T-cell (primary cell): ENCODE data around the gene PLCB1. TPM values are rescaled to one million over a fixed set of nuclear protein-coding genes. Genes with fewer than 3 reads are reported as not detected.

Source experiments
- ATAC-seq, 4 experiments: fragments of 200-7000 bp in 3 of 4; fragments of 150-1000 bp in 1 of 4; cut with Tn5 transposase; replicated peaks in 1 of 4; 1 replicate in 3 of 4; 2 replicates in 1 of 4; pipeline ENCODE4 v1.10.0; 2021; ENCODE audit warnings: moderate library complexity in 3 of 4, mild to moderate bottlenecking in 2 of 4, moderate number of reproducible peaks in 1 of 4
- CTCF ChIA-PET, 2 donors: fragments of 300-600 bp; sonication (Branson Sonifier 250); formaldehyde crosslinking; loops; one replicate each; lab custom pipeline; 2022; ENCODE audit warnings: antibody characterized with exemption in 2 of 2; lab: Charles Lee
- POLR2A ChIA-PET, 2 donors: fragments of 300-600 bp; sonication (Branson Sonifier 250); formaldehyde crosslinking; loops; one replicate each; lab custom pipeline; 2022; ENCODE audit warnings: antibody characterized with exemption in 2 of 2; lab: Charles Lee
- DNase-seq, 35 experiments: peaks; one replicate each; pipeline versions ENCODE4 v3.0.0 to v3.0.0-alpha.2; 2013 to 2023
- H3K27ac ChIP-seq: one replicate; pipeline ENCODE4 v1.5.1; 2013; ENCODE audit warnings: low read length
- H3K27me3 ChIP-seq, 2 experiments: replicated peaks in 1 of 2; 1 replicate in 1 of 2; 2 replicates in 1 of 2; pipeline versions ENCODE4 v1.6.1 to v1.7.0; 2013; ENCODE audit warnings: low read length in 1 of 2, mixed read lengths in 1 of 2; ENCODE audit not compliant: control insufficient read depth in 2 of 2, insufficient read depth in 2 of 2; ENCODE audit errors: extremely low read depth in 1 of 2
- H3K36me3 ChIP-seq, 2 donors: 1 replicate in 1 of 2; 2 replicates in 1 of 2; pipeline versions ENCODE4 v1.6.1 to v1.7.0; 2013; ENCODE audit warnings: low read length in 1 of 2; ENCODE audit not compliant: control insufficient read depth in 2 of 2, insufficient read depth in 1 of 2; ENCODE audit errors: extremely low read depth in 1 of 2
- H3K4me1 ChIP-seq, 2 experiments: 1 replicate in 1 of 2; 2 replicates in 1 of 2; pipeline versions ENCODE4 v1.6.1 to v1.7.0; 2013; ENCODE audit warnings: low read length in 2 of 2, mixed read lengths in 1 of 2; ENCODE audit not compliant: insufficient read depth in 2 of 2, control insufficient read depth in 1 of 2; ENCODE audit errors: extremely low read depth in 1 of 2
- H3K4me3 ChIP-seq, 2 donors: 1 replicate in 1 of 2; 2 replicates in 1 of 2; pipeline versions ENCODE4 v1.5.1 to v1.7.0; 2013; ENCODE audit warnings: mild to moderate bottlenecking in 2 of 2, low read length in 1 of 2, moderate library complexity in 1 of 2; ENCODE audit not compliant: control insufficient read depth in 1 of 2; ENCODE audit errors: extremely low read depth in 1 of 2
- H3K9me3 ChIP-seq: 2 replicates; pipeline ENCODE4 v1.7.0; 2013
- H3K27ac Mint-ChIP-seq, 2 donors: one replicate each; pipeline ENCODE4 v1.8.0; 2020 to 2021; ENCODE audit warnings: mild to moderate bottlenecking in 2 of 2, mixed read lengths in 2 of 2
- H3K27me3 Mint-ChIP-seq, 2 donors: one replicate each; pipeline ENCODE4 v1.8.0; 2021 to 2022; ENCODE audit warnings: mixed read lengths in 2 of 2
- H3K36me3 Mint-ChIP-seq: one replicate; pipeline ENCODE4 v1.8.0; 2021; ENCODE audit warnings: mixed read lengths
- H3K4me1 Mint-ChIP-seq, 3 donors: one replicate each; pipeline ENCODE4 v1.8.0; 2020 to 2022; ENCODE audit warnings: mixed read lengths in 3 of 3, mild to moderate bottlenecking in 1 of 3
- H3K4me3 Mint-ChIP-seq, 3 donors: one replicate each; pipeline ENCODE4 v1.8.0; 2020 to 2022; ENCODE audit warnings: mild to moderate bottlenecking in 3 of 3, mixed read lengths in 3 of 3, moderate library complexity in 3 of 3
- H3K9me3 Mint-ChIP-seq, 3 donors: one replicate each; pipeline ENCODE4 v1.8.0; 2020 to 2022; ENCODE audit warnings: mixed read lengths in 3 of 3
- WGBS: methylation state at CpG from one replicate; pipeline ENCODE4 v1.1.5; 2013; ENCODE audit warnings: missing lambda C conversion rate; ENCODE audit not compliant: insufficient coverage; 5-methylcytosine and 5-hydroxymethylcytosine counted together
- total RNA-seq, 35 experiments: library from RNA in 6 of 35; stranded (reverse) in 6 of 35; fragments of 120-200 nt in 1 of 35; gene quantifications; one replicate each; pipeline versions ENCODE4 v1.2.1 to v1.2.4 and lab custom pipeline; 2013 to 2026

Gene PLCB1
- total RNA-seq, 5 donors from 2014 or later (not counting 1 experiment from before 2014, with no cell fraction given) = 3.3 to 15.1 (median 7.4) TPM

DNA sequence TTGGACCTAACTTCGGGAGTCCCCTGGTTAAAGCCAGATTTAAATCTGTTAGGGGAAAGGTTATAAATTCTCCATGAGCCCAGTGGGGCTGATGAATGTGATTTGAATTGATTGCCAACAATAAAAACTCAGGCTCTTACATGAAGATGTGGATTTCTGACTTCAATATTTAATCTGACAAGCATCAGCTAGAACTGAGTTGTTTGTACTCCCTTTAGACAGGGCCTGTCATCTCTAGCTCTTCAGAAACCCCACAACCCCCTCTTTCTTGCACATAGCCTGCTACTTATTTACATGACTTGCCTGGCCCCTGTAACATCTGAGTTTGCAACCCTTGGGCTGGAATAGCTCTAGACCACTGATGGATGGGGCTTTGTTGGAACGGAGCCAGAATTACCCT lies 745.2 kb downstream of the PLCB1 start:
- no peaks in the 10 kb centered on the region for H3K4me1 ChIP-seq
- H3K27me3 Mint-ChIP-seq = no peaks in the 10 kb centered on the region
- peaks cover 7% of the 10 kb centered on the region for H3K36me3 Mint-ChIP-seq
- H3K27ac ChIP-seq = no peak overlapping the region
- no peak for ATAC-seq
- CTCF ChIA-PET = no interaction called here
- H3K27me3 ChIP-seq = no peaks in the 10 kb centered on the region
- no peak overlapping the region for H3K27ac Mint-ChIP-seq
- H3K4me1 Mint-ChIP-seq = no peaks in the 10 kb centered on the region
- peaks cover 0 to 5% (median 0%) of the 10 kb centered on the region in 3 donors for H3K9me3 Mint-ChIP-seq
- 80% methylated on average over 1 of the region's 2 CpGs for WGBS
- H3K36me3 ChIP-seq = no peaks in the 10 kb centered on the region
- POLR2A ChIA-PET = no interaction called here
- no peak overlapping the region for H3K4me3 Mint-ChIP-seq
- H3K4me3 ChIP-seq = no peak overlapping the region
- DNase-seq = no peak
- H3K9me3 ChIP-seq = no peaks in the 10 kb centered on the region

DNA sequence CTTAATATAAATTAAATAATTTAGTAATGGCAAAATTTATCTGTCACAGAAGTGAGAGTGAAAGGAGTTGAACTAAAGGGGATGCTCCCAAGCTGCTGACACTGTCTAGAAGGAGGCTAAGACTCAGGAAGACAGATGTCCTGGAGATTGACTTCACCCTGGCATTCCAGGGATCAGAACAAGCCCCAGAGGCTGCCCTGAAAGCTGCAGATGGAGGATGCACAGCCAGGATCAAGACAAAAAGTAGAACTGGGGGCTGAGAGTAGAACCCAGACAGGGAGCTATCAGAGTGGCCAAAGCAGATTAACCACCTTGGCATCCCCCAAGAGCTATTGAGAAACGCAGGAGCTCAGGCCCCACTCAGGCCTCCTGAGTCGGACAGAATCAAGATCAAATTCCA lies 747.6 kb downstream of the PLCB1 start:
- H3K27ac Mint-ChIP-seq = no peak overlapping the region
- CTCF ChIA-PET = no interaction called here
- POLR2A ChIA-PET = no interaction called here
- Histone ChIP-seq H3K4me1 (no peaks in the 10 kb centered on the region), H3K27me3 (no peaks in the 10 kb centered on the region), H3K4me3 (no peak overlapping the region), H3K36me3 (no peaks in the 10 kb centered on the region), H3K9me3 (no peaks in the 10 kb centered on the region), H3K27ac (no peak overlapping the region)
- no peak for DNase-seq
- H3K9me3 Mint-ChIP-seq = peaks cover 0 to 5% (median 0%) of the 10 kb centered on the region in 3 donors
- H3K27me3 Mint-ChIP-seq = no peaks in the 10 kb centered on the region
- ATAC-seq = no peak
- H3K4me1 Mint-ChIP-seq = no peaks in the 10 kb centered on the region
- 83% methylated on average over 1 of the region's 2 CpGs for WGBS
- H3K4me3 Mint-ChIP-seq = no peak overlapping the region
- peaks cover 7% of the 10 kb centered on the region for H3K36me3 Mint-ChIP-seq

DNA sequence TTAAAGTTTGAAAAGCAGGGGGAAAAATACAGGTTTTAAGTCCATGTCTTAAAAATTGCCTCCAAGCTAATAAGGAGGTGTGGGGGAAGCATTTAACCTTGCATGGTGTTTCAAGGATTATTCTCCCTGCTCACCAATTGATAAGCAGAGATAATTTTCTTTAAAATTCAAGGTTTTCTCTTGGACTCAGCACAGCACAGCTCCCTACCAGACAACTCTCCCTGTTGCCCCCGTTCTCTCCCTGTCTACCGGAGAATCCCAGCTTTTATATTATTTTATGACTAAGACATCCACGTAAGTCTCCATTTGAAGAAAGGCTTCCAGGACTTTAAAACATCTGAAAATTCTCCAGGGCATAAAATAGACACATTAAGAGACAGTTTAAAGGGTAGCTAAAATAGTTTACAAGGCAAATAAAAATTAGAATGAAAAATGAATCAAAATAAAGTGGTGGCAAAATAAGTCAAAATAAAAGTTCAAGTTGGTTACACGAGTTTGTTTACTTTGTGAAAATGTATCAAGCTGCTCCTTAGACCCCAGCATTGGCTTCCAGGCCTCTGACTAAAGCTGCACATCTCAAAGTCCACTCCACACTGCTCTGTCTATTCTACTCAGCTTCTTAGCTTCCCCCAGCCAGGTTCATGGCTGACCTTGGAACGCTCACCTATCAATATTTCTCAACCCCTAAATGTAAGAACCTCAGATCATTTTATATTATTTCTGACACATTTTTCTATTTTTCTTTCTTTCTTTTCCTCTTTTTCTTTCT lies 748.2 kb downstream of the PLCB1 start:
- CTCF ChIA-PET = no interaction called here
- Histone ChIP-seq H3K27ac (no peak overlapping the region), H3K9me3 (no peaks in the 10 kb centered on the region), H3K4me3 (no peak overlapping the region), H3K4me1 (no peaks in the 10 kb centered on the region), H3K36me3 (no peaks in the 10 kb centered on the region), H3K27me3 (no peaks in the 10 kb centered on the region)
- ATAC-seq = no peak
- Mint-ChIP-seq H3K36me3 (peaks cover 7% of the 10 kb centered on the region), H3K27me3 (no peaks in the 10 kb centered on the region), H3K4me1 (no peaks in the 10 kb centered on the region), H3K4me3 (no peak overlapping the region), H3K27ac (no peak overlapping the region), H3K9me3 (peaks cover 0 to 5% (median 0%) of the 10 kb centered on the region in 3 donors)
- DNase-seq = no peak
- POLR2A ChIA-PET = no interaction called here
- WGBS = 100% methylated on average over 1 of the region's 5 CpGs

DNA sequence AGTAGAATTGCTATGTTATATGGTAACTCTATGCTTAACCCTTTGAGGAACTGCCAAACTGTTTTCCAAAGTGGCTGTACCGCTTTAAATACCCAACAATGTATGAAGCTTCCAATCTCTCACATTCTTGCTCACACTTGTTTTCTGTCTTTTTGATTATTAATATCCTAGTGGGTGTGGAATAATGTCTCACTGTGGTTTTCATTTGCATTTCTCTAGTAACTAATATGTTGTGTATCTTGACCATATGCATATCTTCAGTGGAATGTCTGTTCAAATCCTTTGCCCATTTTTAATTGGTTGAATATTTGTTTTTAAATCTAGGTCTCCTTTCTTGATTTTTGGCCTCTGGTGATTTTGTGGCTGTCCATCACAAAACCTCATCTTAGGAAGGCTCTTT lies 759.0 kb downstream of the PLCB1 start:
- Histone ChIP-seq H3K36me3 (no peaks in the 10 kb centered on the region), H3K4me1 (no peaks in the 10 kb centered on the region), H3K27me3 (no peaks in the 10 kb centered on the region), H3K9me3 (peaks cover 5% of the 10 kb centered on the region), H3K4me3 (no peak overlapping the region), H3K27ac (no peak overlapping the region)
- WGBS = no CpG with 5 or more reads among the region's 1 CpG
- no peaks in the 10 kb centered on the region for H3K27me3 Mint-ChIP-seq
- ATAC-seq (no peak), DNase-seq (no peak)
- H3K4me1 Mint-ChIP-seq = no peaks in the 10 kb centered on the region
- H3K9me3 Mint-ChIP-seq = peaks cover 21 to 38% (median 29%) of the 10 kb centered on the region in 3 donors
- H3K36me3 Mint-ChIP-seq = no peaks in the 10 kb centered on the region
- POLR2A ChIA-PET = no interaction called here
- CTCF ChIA-PET = no interaction called here
- H3K4me3 Mint-ChIP-seq = no peak overlapping the region
- H3K27ac Mint-ChIP-seq = no peak overlapping the region

DNA sequence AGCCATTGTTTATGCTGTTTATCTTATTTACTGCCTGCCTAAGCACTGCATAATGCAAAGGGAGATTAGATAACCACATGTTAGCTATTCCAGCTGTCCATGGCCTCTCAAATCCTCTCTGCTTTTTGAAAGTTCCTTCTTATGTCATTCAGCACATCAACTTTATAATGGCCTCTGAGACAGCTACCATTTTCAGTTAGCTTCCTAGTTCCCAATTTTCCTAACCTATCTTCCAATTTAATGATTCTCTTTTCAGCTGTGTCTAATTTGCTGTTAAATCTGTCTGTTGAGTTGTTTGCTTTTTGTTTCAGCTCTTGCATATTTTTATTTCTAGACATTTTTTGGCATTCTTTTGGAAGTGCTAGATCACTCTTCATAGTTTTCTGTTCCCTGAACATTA lies 763.4 kb downstream of the PLCB1 start:
- Histone ChIP-seq H3K27me3 (no peaks in the 10 kb centered on the region), H3K4me3 (no peak overlapping the region), H3K4me1 (no peaks in the 10 kb centered on the region), H3K36me3 (no peaks in the 10 kb centered on the region), H3K9me3 (peaks cover 5% of the 10 kb centered on the region), H3K27ac (no peak overlapping the region)
- CTCF ChIA-PET = no interaction called here
- no peak for ATAC-seq
- Mint-ChIP-seq H3K27ac (no peak overlapping the region), H3K9me3 (peaks cover 12 to 39% (median 28%) of the 10 kb centered on the region in 3 donors), H3K4me1 (no peaks in the 10 kb centered on the region), H3K27me3 (no peaks in the 10 kb centered on the region), H3K4me3 (no peak overlapping the region), H3K36me3 (no peaks in the 10 kb centered on the region)
- no peak for DNase-seq
- POLR2A ChIA-PET = no interaction called here

DNA sequence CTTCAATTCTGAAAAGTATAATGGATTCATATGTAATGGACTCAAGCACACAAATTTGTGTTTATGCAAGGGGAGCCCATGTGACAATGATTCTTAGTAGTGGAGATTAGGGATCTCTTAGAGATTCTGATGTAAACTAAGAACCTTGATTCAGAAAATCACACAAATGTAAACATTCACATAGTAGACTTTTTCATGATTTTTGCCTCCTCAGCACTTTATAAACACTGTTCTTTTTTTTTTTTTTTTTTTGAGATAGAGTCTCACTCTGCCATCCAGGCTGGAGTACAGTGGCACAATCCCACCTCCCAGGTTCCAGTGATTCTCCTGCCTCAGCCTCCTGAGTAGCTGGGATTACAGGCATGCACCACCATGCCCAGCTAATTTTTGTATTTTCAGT lies 766.8 kb downstream of the PLCB1 start:
- Histone ChIP-seq H3K27ac (no peak overlapping the region), H3K27me3 (no peaks in the 10 kb centered on the region), H3K4me1 (no peaks in the 10 kb centered on the region), H3K9me3 (peaks cover 5% of the 10 kb centered on the region), H3K36me3 (no peaks in the 10 kb centered on the region), H3K4me3 (no peak overlapping the region)
- Mint-ChIP-seq H3K36me3 (no peaks in the 10 kb centered on the region), H3K9me3 (peaks cover 7 to 31% (median 24%) of the 10 kb centered on the region in 3 donors), H3K27me3 (no peaks in the 10 kb centered on the region), H3K27ac (no peak overlapping the region), H3K4me1 (no peaks in the 10 kb centered on the region), H3K4me3 (no peak overlapping the region)
- ChIA-PET POLR2A (no interaction called here), CTCF (no interaction called here)
- DNase-seq = no peak
- no peak for ATAC-seq
